ENCODE measurements around the gene PRKCZ.

Gene PRKCZ

DNA sequence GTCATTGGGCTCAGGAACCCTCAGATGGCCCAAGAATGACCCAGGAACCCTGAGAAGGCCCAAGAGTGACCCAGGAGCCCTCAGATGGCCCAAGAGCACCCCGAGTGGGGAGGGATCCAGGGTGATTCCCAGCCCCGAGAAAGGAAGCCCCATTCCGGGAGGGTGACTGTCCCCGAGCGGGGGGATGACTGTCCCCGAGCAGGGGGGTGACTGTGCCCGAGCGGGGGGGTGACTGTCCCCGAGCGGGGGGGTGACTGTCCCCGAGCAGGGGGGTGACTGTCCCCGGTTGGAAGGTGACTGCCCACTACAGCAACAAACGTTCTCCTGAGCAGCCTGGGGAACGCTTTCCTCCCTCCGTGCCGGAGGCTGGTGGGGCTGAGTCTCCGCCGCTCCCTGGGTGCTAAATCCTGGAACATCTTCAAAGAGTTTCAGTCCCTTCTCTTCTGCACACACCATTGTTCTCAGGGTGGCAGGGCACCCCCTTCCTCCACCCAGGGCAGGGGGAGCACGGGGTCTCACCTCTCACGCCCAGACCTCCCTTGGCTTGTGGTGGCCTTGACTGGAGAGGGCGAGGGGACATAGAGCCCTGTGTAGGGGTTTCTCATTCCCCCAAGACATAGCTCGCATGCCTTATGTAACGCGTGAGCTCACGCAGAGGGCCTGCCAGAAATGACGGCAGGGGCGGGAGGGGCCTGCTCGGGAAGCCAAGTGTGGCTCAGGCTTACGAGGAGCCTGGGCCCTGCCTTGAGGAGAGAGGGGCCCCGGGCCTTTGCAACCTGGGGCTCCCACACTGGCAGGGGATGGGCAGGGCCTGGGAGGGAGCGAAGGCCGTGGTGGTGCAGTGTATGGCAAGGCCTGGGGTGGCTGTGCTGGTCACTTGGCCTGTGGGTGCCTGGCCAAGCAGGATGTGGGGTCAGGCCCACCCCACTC is 163.6 kb downstream of the PRKCZ start:
- TF ChIP-seq POLR2AphosphoS5 (IDR thresholded peaks at IDR 0.05; ENCODE audit: low read depth, low read length): no peak
- no peak for TF ChIP-seq PAX5 (IDR thresholded peaks at IDR 0.05; ENCODE audit: insufficient read depth, low read length, severe bottlenecking)
- TF ChIP-seq POLR2A (IDR thresholded peaks at IDR 0.05; ENCODE audit: low read depth, low read length): no peak
- DNase-seq (ENCODE audit: insufficient read length, low spot score) (no peak), FAIRE-seq (no peak)

DNA sequence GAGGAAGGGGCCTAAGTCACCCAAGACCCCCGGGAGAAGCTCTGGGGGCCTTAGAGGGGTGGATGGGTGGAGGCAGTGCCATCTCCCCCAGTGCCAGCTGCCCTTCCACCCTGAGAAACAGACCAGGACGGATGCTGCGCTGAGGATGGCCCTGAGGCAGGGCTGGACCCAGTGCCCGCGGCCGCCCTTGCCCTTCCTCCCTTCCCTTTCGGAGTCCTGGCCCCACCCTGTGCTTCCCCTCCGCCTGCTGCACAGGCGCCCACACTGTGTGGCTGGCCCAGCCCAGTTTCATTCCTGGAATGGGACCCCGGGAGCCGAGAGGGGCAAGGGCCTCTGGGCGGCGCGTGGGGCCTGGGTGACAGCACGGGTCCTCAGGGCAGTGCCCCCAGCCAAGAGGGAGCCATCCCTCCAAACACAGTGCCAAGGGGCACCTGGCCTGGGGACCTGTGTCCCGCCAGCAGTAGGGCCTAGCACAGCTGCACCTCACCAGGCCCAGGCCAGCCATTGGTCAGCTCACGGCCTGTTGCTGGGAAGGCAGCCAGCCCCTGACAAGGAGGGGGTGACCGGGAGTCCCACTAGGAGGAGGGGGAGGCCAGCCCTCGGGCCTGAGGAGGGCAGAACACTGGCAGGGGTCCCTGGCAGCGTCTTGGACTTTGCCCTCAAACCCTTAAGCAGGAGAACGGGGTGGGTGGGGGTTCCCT is 164.5 kb downstream of the PRKCZ start:
- FAIRE-seq (no peak), DNase-seq (ENCODE audit: insufficient read length, low spot score) (no peak)
- TF ChIP-seq SPI1 (IDR thresholded peaks at IDR 0.05; ENCODE audit: low read depth, low read length): no peak
- TF ChIP-seq POLR2A (IDR thresholded peaks at IDR 0.05; ENCODE audit: low read depth, low read length): no peak
- no peak for TF ChIP-seq TAF1 (IDR thresholded peaks at IDR 0.05; ENCODE audit: low read depth, low read length)
- TF ChIP-seq POU2F2 (IDR thresholded peaks at IDR 0.05; ENCODE audit: low read depth, low read length): no peak
- no peak for TF ChIP-seq POLR2AphosphoS5 (IDR thresholded peaks at IDR 0.05; ENCODE audit: low read depth, low read length)
- TF ChIP-seq PAX5 (IDR thresholded peaks at IDR 0.05; ENCODE audit: insufficient read depth, low read length, severe bottlenecking): no peak

DNA sequence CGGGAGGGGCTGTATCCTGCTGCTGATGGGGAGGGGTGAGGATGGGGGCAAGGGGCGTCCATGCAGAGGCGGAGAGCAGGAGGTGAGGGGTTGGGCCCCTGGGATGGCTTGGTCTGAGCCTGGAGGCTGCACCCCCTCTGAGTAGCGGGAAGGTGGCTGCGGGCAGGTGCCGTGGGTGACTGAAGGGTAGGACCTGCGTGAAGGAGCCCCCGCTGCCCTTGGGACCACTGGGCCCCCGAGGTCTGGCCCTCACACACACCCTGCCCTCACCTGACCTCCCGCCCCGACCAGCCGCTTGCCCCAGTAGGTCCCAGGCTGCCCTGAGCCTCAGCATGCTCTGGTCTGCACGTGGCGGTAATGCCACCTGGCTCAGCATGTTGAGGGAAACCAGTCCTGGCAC is 165.1 kb downstream of the PRKCZ start:
- FAIRE-seq: no peak
- TF ChIP-seq POLR2A (IDR thresholded peaks at IDR 0.05; ENCODE audit: low read depth, low read length) (no peak), POLR2AphosphoS5 (IDR thresholded peaks at IDR 0.05; ENCODE audit: low read depth, low read length) (no peak), SPI1 (IDR thresholded peaks at IDR 0.05; ENCODE audit: low read depth, low read length) (no peak), POU2F2 (IDR thresholded peaks at IDR 0.05; ENCODE audit: low read depth, low read length) (no peak), TAF1 (IDR thresholded peaks at IDR 0.05; ENCODE audit: low read depth, low read length) (no peak), PAX5 (IDR thresholded peaks at IDR 0.05; ENCODE audit: insufficient read depth, low read length, severe bottlenecking) (no peak)
- DNase-seq (ENCODE audit: insufficient read length, low spot score): no peak

DNA sequence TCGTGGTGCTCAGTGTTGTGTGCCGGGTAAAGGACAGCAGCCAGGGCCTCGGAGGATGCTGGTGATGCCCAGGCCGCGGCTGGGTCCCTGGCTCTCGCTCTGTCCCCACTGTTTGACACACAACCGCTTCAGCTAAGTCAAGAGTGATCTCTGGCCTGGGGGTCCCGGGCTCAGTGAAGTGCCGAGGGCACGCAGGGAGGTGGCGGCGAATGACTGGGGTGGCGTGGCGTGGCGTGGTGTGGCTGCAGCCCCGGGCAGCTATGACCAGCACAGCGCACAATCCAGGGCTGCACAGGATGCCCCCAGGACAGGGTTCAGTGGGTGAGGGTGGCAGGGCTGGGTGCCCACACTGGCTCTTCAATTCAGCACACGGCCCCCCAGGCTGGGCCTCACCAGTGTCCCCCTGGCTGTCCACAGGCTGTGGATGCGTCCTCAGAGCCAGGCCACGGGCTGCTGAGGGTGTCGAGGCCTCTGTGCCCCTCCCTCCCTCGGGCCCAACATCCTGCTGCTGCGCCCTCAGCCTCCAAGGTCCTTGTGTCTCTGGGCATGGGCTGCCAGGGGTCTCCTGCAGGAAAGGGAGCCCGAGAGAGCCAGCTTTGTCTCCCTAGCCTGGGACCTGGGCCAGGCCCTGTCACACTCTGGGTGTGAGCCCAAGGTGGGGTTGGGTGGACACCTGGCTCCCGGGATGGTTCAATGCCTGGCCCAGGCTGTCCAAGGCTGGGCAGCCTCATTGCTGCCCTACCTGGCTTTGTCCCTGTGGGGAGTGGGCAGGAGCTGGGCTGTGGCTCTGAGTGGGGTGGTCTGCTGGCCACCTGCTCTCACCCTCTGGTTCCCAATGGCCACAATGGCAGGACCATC is 165.9 kb downstream of the PRKCZ start:
- FAIRE-seq (no peak), DNase-seq (ENCODE audit: insufficient read length, low spot score) (no peak)
- TF ChIP-seq TAF1 (IDR thresholded peaks at IDR 0.05; ENCODE audit: low read depth, low read length): no peak
- TF ChIP-seq POU2F2 (IDR thresholded peaks at IDR 0.05; ENCODE audit: low read depth, low read length): no peak
- TF ChIP-seq PAX5 (IDR thresholded peaks at IDR 0.05; ENCODE audit: insufficient read depth, low read length, severe bottlenecking): no peak
- TF ChIP-seq SPI1 (IDR thresholded peaks at IDR 0.05; ENCODE audit: low read depth, low read length): no peak
- TF ChIP-seq POLR2A (IDR thresholded peaks at IDR 0.05; ENCODE audit: low read depth, low read length): no peak
- TF ChIP-seq POLR2AphosphoS5 (IDR thresholded peaks at IDR 0.05; ENCODE audit: low read depth, low read length): no peak

DNA sequence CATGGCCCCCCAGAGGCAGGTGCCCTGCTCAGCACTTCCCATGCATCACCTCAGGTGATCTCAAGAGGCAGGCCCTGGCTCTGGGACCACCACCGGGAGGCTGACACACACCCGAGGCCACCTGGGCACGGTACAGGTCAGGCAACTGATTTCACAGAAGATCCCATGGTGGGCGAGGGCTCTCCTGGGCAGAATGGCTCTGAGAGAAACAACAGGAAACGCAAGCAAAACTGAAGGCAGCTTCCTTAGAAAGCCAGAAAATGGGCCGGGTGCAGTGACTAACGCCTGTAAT is 166.5 kb downstream of the PRKCZ start:
- TF ChIP-seq POLR2AphosphoS5 (IDR thresholded peaks at IDR 0.05; ENCODE audit: low read depth, low read length): no peak
- no peak for TF ChIP-seq TAF1 (IDR thresholded peaks at IDR 0.05; ENCODE audit: low read depth, low read length)
- TF ChIP-seq POLR2A (IDR thresholded peaks at IDR 0.05; ENCODE audit: low read depth, low read length): no peak
- TF ChIP-seq SPI1 (IDR thresholded peaks at IDR 0.05; ENCODE audit: low read depth, low read length): no peak
- no peak for TF ChIP-seq POU2F2 (IDR thresholded peaks at IDR 0.05; ENCODE audit: low read depth, low read length)
- TF ChIP-seq PAX5 (IDR thresholded peaks at IDR 0.05; ENCODE audit: insufficient read depth, low read length, severe bottlenecking): no peak
- no peak for FAIRE-seq
- no peak for DNase-seq (ENCODE audit: insufficient read length, low spot score)

DNA sequence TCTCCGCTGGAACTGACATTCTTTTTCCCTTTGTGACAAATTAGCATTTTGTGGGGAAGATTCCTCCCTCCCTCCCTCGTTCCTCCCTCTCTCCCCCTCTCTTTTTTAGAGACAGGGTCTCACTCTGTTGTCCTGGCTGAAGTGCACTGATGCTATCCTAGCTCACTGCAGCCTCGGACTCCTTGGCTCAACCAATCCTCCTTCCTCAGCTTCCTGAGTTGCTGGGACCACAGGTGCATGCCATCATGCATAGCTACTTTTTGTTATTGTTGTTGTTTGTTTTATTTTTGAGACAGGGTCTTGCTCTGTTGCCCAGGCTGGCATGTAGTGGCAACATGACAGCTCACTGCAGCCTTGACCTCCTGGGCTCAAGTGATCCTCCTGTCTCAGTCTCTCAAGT is 171.1 kb downstream of the PRKCZ start:
- no peak for FAIRE-seq
- DNase-seq (ENCODE audit: insufficient read length, low spot score): no peak
- TF ChIP-seq POLR2A (IDR thresholded peaks at IDR 0.05; ENCODE audit: low read depth, low read length) (no peak), POU2F2 (IDR thresholded peaks at IDR 0.05; ENCODE audit: low read depth, low read length) (no peak), TAF1 (IDR thresholded peaks at IDR 0.05; ENCODE audit: low read depth, low read length) (no peak), PAX5 (IDR thresholded peaks at IDR 0.05; ENCODE audit: insufficient read depth, low read length, severe bottlenecking) (no peak), POLR2AphosphoS5 (IDR thresholded peaks at IDR 0.05; ENCODE audit: low read depth, low read length) (no peak), SPI1 (IDR thresholded peaks at IDR 0.05; ENCODE audit: low read depth, low read length) (no peak)

DNA sequence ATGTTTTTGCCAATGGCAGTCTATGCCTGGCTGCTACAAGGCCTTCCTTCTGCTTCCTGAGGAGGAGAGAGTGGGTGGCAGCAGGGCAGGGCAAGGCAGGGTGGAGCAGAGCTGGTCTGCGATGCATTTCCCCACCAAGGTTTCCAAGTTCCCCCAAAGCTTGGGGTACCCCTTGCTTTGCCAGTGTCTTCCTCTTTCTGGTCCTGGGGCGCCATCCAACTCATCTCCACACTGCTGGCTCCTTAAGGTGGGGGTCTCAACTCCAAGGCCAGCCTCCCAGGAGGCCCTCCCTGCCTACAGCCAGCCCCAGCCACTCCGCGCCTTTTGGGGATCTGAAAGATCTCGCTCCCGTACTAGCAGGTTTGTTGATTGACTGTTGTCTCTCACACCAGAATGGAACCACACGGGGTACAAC is 174.0 kb downstream of the PRKCZ start:
- DNase-seq (ENCODE audit: insufficient read length, low spot score) (no peak), FAIRE-seq (no peak)
- no peak for TF ChIP-seq POLR2A (IDR thresholded peaks at IDR 0.05; ENCODE audit: low read depth, low read length)
- TF ChIP-seq SPI1 (IDR thresholded peaks at IDR 0.05; ENCODE audit: low read depth, low read length): no peak

DNA sequence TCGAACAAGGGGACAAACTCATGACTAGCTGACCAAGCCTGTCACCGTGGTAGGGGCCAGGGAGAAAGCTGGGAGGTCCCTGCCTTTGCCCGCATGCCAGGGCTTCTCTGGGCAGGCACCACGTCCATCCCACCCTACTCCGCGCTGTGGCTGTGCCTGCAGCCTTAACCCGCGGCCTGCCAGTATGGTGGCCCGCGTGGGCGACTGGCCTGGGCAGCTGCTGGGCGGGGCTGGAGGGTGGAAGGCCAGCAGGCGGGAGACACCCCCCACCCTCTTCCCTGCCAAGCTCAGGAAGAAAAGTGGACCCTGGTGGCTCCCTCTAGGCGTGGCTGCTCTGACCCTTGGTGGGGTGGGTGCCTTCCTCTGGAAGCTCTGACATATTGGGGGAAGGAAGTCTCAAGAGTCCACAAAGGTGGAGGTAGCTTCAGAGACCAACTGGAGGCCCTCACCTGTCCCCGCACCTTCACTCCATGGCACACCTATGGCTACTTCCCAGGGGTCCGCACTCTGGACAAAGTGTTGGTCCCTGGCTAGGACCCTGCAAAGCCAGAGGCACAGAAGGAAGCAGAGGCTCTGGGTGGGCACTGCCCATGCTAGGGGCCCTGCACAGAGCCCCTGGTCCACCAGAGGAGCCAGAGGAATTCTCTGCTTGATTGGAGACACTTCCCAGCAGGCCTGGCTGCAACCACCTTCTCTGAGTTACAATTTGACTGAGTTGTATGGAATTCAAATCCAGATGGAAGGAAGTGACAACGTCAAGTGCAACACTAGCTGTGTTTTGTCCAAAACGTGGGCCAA is 174.6 kb downstream of the PRKCZ start:
- DNase-seq (ENCODE audit: insufficient read length, low spot score): no peak
- no peak for FAIRE-seq
- no peak for TF ChIP-seq PAX5 (IDR thresholded peaks at IDR 0.05; ENCODE audit: insufficient read depth, low read length, severe bottlenecking)
- no peak for TF ChIP-seq POLR2AphosphoS5 (IDR thresholded peaks at IDR 0.05; ENCODE audit: low read depth, low read length)
- TF ChIP-seq POU2F2 (IDR thresholded peaks at IDR 0.05; ENCODE audit: low read depth, low read length): no peak
- TF ChIP-seq POLR2A (IDR thresholded peaks at IDR 0.05; ENCODE audit: low read depth, low read length): no peak
- TF ChIP-seq TAF1 (IDR thresholded peaks at IDR 0.05; ENCODE audit: low read depth, low read length): no peak
- no peak for TF ChIP-seq SPI1 (IDR thresholded peaks at IDR 0.05; ENCODE audit: low read depth, low read length)
